ENCODE data around the gene CAMK1D.

GRCh38 chr10:12340371-12340770 is 9.0 kb upstream of the CAMK1D start:
- TF ChIP-seq CTCF (IDR thresholded peaks at IDR 0.05) (no peak), POLR2A (IDR thresholded peaks at IDR 0.05) (no peak), POLR2AphosphoS5 (IDR thresholded peaks at IDR 0.05) (no peak), EP300 (IDR thresholded peaks at IDR 0.05) (no peak)

Data from stomach (tissue), 4 donors.